Gastroesophageal sphincter (tissue), 4 donors: ENCODE data around the gene SMIM13. TPM values are rescaled to one million over a fixed set of nuclear protein-coding genes. Genes with fewer than 3 reads are reported as not detected.

ENCODE experiments used
- ATAC-seq: fragments of 150-250 bp; one replicate; pipeline ENCODE4 v1.9.1; 2016; ENCODE audit warnings: mild to moderate bottlenecking, moderate library complexity
- H3K27ac ChIP-seq, 4 donors: fragments of 200-600 bp; sonication (generic) in 3 of 4; 1 replicate in 3 of 4; 2 replicates in 1 of 4; pipeline ENCODE4 v1.5.1; 2016 to 2019
- H3K27me3 ChIP-seq: fragments of 200-600 bp; sonication (generic); one replicate; pipeline ENCODE4 v1.5.1; 2019
- H3K36me3 ChIP-seq, 2 donors: fragments of 200-600 bp; sonication (generic); one replicate each; pipeline ENCODE4 v1.5.1; 2019; ENCODE audit warnings: control low read depth in 1 of 2
- H3K4me1 ChIP-seq, 3 donors: fragments of 200-600 bp; sonication (generic); 1 replicate in 2 of 3; 2 replicates in 1 of 3; pipeline ENCODE4 v1.5.1; 2016 to 2019; ENCODE audit warnings: control low read depth in 2 of 3
- H3K4me3 ChIP-seq, 2 donors: fragments of 200-600 bp; sonication (generic); one replicate each; pipeline ENCODE4 v1.5.1; 2019; ENCODE audit warnings: mild to moderate bottlenecking in 1 of 2, moderate library complexity in 1 of 2
- H3K9me3 ChIP-seq, 3 donors: fragments of 200-600 bp; sonication (generic); one replicate each; pipeline ENCODE4 v1.5.1; 2017 to 2019; ENCODE audit warnings: control low read depth in 2 of 3
- CTCF ChIP-seq, 4 experiments: fragments of 200-600 bp in 2 of 4; fragments of 450-650 bp in 2 of 4; sonication (generic) in 1 of 4; IDR thresholded peaks; one replicate each; pipeline ENCODE4 v1.5.1; 2017 to 2019; ENCODE audit warnings: antibody characterized with exemption in 4 of 4, mild to moderate bottlenecking in 2 of 4, moderate library complexity in 2 of 4
- EP300 ChIP-seq: sonication (generic); formaldehyde crosslinking; IDR thresholded peaks from one replicate; pipeline ENCODE4 v1.6.1; 2017; ENCODE audit warnings: antibody characterized with exemption, mild to moderate bottlenecking
- POLR2A ChIP-seq, 2 donors: fragments of 450-650 bp; IDR thresholded peaks; one replicate each; pipeline ENCODE4 v1.6.1; 2017; ENCODE audit warnings: antibody characterized with exemption in 2 of 2, mild to moderate bottlenecking in 2 of 2, moderate library complexity in 1 of 2
- POLR2AphosphoS5 ChIP-seq: sonication (generic); formaldehyde crosslinking; IDR thresholded peaks from one replicate; pipeline ENCODE4 v1.6.1; 2017; ENCODE audit warnings: antibody characterized with exemption
- WGBS, 2 donors: methylation state at CpG; one replicate each; pipeline ENCODE4 v1.1.5; 2018; ENCODE audit warnings: low coverage in 1 of 2; 5-methylcytosine and 5-hydroxymethylcytosine counted together
- total RNA-seq, 4 donors: library from RNA; depleted of rRNA; stranded (reverse); fragments of >200 nt; gene quantifications; one replicate each; pipeline ENCODE4 v1.1.0, GENCODE V29; 2016

The SMIM13 gene
- 10 to 100 TPM in 3 of 4 donors, 1 to 10 TPM in 1; 8.3 to 13.5 (median 12.5) TPM for total RNA-seq

GRCh38 chr6:11093626-11094410 lies at the start of gene SMIM13:
TSS of gene SMIM13 (plus strand) at chr6:11093834. CDS start at chr6:11094314, 480 bp downstream.
- Histone ChIP-seq H3K9me3 (no peaks in the 10 kb centered on the region), H3K4me1 (peaks cover 0 to 28% (median 9%) of the 10 kb centered on the region in 3 donors), H3K27me3 (no peaks in the 10 kb centered on the region), H3K36me3 (no peaks in the 10 kb centered on the region), H3K4me3 (peak within 1 kb of the TSS; percentile 90 to 99), H3K27ac (peak within 1 kb of the TSS; percentile 94 to 100 (median 98))
- peak; percentile 77 for TF ChIP-seq POLR2AphosphoS5
- TF ChIP-seq EP300 = no peak
- TF ChIP-seq POLR2A (IDR thresholded peaks at IDR 0.05) = peak; percentile 74 to 79
- TF ChIP-seq CTCF (IDR thresholded peaks at IDR 0.05) = peak; percentile 43 to 67 (median 54)
- peak; percentile 99 for ATAC-seq
- no CpG with 5 or more reads among the region's 90 CpGs for WGBS, 2 donors

- H3K4me3 ChIP-seq = peak within 1 kb of the TSS; percentile 17 to 62
- H3K9me3 ChIP-seq = peaks cover 0 to 7% (median 0%) of the 10 kb centered on the region in 3 donors
- H3K36me3 ChIP-seq = no peaks in the 10 kb centered on the region
- no peak within 1 kb of the TSS for H3K27ac ChIP-seq
- H3K27me3 ChIP-seq = peaks cover 92% of the 10 kb centered on the region
- WGBS, 2 donors = 0% methylated on average over 1 of the region's 124 CpGs; no CpG with 5 or more reads in 1 of the 2 donors
- H3K4me1 ChIP-seq = peaks cover 0 to 15% (median 3%) of the 10 kb centered on the region in 3 donors
- peak; percentile 78 for ATAC-seq
- no peak for TF ChIP-seq POLR2AphosphoS5
- TF ChIP-seq EP300 = no peak
- no peak for TF ChIP-seq POLR2A (IDR thresholded peaks at IDR 0.05)
- TF ChIP-seq CTCF (IDR thresholded peaks at IDR 0.05) = peak in 3 of 4 experiments; percentile 29 to 41 (median 35)
These were observed 49.5 kb upstream of the SMIM13 start, which contains the start of gene ELOVL2 for GRCh38 chr6:11043961-11044711. TSS of gene ELOVL2 (minus strand) at chr6:11044305. CDS start at chr6:11044230, 75 bp downstream.

GRCh38 chr6:11044712-11045167 lies 48.9 kb upstream of the SMIM13 start:
- peaks cover 0 to 7% (median 0%) of the 10 kb centered on the region in 3 donors for H3K9me3 ChIP-seq
- no peak for ATAC-seq
- peak overlapping the region in 1 of 2 donors; percentile 62 for H3K4me3 ChIP-seq
- no peak overlapping the region for H3K27ac ChIP-seq
- WGBS, 2 donors = 100% methylated on average over 1 of the region's 23 CpGs; no CpG with 5 or more reads in 1 of the 2 donors
- peaks cover 0 to 15% (median 3%) of the 10 kb centered on the region in 3 donors for H3K4me1 ChIP-seq
- peaks cover 96% of the 10 kb centered on the region for H3K27me3 ChIP-seq
- no peaks in the 10 kb centered on the region for H3K36me3 ChIP-seq
- TF ChIP-seq EP300 = no peak
- TF ChIP-seq POLR2A (IDR thresholded peaks at IDR 0.05) = no peak
- no peak for TF ChIP-seq POLR2AphosphoS5
- no peak for TF ChIP-seq CTCF (IDR thresholded peaks at IDR 0.05)

- WGBS, 2 donors = 44 to 54% methylated on average over 2 of the region's 2 CpGs
- Histone ChIP-seq H3K27me3 (peaks cover 51% of the 10 kb centered on the region), H3K9me3 (no peaks in the 10 kb centered on the region), H3K4me3 (no peak overlapping the region), H3K36me3 (no peaks in the 10 kb centered on the region), H3K4me1 (no peaks in the 10 kb centered on the region), H3K27ac (no peak overlapping the region)
- TF ChIP-seq CTCF (IDR thresholded peaks at IDR 0.05) (no peak), EP300 (no peak), POLR2AphosphoS5 (no peak), POLR2A (IDR thresholded peaks at IDR 0.05) (no peak)
- ATAC-seq = no peak
These were observed 42.9 kb upstream of the SMIM13 start for GRCh38 chr6:11050731-11051130.
